Stimulated activated CD4-positive, alpha-beta T cell treated with anti-CD3 and anti-CD28 coated beads, Interleukin-1b, Interleukin-23, amount 100 ng/mL, for 24 hours (primary cell): ENCODE data around the gene GRIN3A.

Experiments
- DNase-seq, 4 experiments: peaks; one replicate each; pipeline ENCODE4 v3.0.0-alpha.2; 2020; ENCODE audit warnings: low read depth in 4 of 4, low spot score in 1 of 4

Gene GRIN3A

DNA sequence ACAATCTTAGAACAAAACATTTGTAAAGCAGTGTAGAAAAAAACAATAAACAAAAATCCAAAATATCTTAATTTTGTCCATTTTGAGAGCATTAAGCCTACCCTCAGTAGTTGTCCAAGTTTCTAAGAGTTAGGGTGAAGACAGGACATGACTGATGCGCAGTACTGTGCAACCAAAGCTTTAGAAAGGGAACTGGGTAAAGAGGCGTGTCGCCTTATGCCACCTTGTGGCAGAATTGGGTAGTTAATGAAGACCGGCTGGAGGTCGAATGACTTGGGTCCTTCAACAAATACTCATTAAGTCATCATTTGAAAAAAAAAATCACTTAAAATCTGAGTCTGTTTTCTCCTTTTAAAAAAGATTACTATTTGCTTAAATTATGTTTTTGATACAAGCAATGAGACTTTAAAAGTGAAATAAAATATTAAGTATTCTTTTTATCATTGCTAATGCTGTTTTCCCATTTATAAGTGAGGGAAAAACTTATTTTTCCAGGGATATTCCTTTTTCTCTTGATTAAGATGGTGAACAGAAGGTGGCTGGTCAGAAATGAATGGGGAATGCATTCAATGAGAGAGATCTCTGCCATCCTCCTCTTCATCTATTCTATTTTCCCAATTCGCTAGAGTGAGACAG lies 208.3 kb downstream of the GRIN3A start:
- DNase-seq, result peak; percentile 42 to 49 (median 44)

DNA sequence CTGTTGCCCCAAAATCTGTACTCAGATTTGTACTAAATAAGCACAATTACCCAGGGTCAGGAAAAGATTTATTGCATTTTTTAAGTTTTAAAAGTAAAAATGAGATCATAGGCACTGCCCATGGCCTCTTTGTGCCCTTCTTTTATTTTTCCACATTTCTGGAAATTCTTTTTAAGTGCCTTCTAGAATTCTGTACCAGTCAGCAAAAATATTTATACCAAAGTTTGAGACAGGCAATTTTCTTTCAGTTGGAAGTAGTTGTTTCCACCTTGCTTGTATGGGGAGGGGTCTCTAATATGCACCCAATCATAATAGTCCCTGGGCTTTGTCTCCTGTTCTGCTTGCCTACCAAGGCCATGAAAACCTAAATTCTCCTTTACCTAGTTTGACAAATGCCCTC lies 210.4 kb downstream of the GRIN3A start:
- DNase-seq, result no peak

DNA sequence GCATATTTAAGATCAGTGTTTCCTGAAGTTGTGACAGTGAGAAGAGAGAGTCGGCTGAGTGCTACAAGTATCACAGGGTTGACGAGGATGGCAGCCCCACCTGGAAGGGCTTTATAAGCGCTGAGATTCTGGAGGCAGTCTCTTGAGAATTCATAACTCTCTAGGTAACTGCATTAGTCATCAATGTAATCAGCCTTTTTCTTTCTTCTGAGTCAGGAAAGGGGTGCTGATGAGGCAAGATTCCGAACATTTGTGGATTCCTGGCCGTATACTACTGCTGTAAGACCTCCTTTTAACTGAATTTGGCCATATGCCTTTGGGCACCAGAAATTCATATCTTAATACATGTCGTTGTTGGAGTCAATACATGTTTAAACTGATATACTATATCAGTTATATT lies 211.4 kb downstream of the GRIN3A start:
- no peak for DNase-seq

DNA sequence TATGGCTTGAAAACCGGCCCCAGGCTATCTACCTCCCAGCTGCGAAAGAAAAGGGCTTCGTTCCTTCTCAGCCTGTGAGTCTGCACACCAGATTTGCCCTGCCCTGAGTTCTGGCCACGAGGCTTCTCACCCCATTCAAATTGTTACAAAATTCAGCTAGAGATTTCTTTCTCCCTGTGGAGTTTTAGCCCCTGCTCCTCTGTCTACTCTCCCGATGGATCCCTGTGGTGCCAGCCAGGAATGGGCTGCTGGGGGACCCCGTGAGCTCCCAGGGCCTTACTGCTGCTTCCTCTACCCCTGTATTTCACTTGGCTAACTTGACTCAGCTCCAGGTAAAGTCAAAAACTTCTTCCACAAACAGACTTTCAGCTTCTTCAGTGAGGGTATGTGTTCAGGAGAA lies 214.1 kb downstream of the GRIN3A start:
- DNase-seq, result no peak
